NCI-H526 treated with DMSO at 0.1 percent for 48 hours (cell line): Measurements from ENCODE around the gene WBP2.
"Not testable (repeated sequence)": the region's sequence is repeated elsewhere in the genome, so short reads cannot be mapped to it uniquely, and the experiment has no call there.

Experiments
- DNase-seq: peaks from one replicate; lab custom pipeline; 2025; lab: John Stamatoyannopoulos, UW

WBP2 gene

DNA sequence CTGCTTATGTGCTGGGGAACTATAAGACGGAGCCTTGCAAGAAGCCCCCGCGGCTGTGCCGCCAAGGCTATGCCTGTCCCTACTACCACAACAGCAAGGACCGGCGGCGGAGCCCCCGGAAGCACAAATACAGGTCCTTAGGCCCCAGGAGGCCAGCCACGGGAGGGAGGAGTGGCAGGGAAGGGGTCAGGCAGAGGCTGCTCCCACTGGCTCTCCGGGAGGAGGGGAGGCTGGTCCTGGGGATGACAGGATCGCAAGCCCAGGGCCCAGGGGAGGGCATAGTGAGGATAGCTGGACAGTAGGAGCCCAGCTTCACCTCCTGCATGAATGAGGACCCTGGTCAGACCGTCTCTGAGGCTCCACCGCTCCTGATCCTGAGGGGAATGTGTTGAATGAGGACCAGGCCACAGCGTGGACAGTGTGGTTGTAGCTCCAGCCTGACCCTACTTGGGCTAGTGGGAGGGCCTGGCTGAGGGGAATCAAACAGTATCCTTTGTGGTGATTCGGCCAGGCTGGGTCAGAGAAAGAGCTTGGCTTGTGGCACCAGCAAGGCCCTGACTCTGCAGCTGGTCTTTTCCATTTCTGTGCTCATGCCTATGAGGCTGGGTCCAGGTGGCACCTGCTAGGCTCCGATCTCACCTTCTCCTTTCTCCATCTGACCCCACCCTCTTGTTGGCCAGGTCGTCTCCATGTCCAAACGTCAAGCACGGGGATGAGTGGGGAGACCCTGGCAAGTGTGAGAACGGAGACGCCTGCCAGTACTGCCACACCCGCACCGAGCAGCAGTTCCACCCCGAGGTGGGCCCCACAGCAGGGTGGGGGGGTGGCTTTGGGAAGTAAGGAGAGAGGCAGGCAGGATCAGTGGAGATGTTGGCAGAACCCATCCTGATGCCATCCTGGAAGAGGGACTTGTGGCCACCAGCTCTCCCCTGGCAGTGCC is 41.8 kb downstream of the WBP2 start:
- no peak for DNase-seq

DNA sequence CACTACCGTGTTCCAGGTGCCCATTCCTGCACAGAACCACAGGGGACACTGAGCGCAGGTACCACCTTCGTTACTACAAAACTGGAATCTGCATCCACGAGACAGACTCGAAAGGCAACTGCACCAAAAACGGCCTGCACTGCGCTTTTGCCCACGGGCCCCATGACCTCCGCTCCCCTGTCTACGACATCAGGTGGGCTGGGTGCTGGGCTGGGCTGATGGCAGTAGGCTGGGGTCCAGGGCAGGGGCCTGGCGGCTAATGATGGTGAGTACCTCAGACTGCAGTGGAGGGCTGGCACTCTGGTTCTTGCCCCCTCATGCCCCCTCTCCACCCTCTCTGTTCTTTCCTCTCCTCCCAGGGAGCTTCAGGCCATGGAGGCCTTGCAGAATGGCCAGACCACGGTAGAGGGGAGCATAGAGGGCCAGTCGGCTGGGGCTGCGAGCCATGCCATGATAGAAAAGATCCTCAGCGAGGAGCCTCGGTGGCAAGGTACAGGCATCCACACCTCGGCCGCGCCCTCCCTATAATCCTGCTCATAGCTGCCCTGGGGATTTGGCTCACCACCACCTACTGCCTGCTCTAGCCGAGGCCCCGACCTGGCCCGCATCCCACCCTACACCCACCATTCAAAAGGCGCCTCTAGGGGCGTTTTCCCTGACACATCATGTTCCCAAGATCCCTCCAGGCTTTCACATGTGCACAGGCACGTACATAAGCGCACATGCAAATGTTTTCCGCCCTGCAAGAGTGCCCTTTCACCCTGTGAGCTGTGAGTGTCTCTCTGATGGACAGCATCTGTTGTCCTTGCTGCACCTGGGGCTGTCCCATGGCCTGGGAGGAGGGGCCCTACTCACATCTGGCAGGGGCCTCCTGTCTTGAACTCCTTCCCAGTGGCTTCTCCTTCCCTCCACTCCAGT is 42.8 kb downstream of the WBP2 start:
- no peak for DNase-seq

DNA sequence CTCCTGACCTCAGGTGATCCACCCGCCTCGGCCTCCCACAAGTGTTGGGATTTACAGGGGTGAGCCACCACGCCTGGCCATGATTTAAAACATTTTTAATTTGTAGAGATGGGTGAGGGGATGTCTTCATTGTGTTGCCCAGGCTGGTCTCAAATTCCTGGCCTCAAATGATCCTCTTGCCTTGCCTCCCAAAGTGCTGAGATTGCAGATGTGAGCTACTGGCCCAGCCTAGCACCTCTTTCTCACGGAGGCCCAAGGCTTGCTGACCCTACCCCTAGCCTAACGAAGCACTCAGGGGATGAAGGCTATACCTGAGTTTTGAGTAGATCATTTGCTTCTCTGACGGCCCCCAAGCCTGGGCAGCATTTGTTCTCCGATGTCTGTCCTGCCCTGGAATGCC is 44.0 kb downstream of the WBP2 start:
- no peak for DNase-seq

DNA sequence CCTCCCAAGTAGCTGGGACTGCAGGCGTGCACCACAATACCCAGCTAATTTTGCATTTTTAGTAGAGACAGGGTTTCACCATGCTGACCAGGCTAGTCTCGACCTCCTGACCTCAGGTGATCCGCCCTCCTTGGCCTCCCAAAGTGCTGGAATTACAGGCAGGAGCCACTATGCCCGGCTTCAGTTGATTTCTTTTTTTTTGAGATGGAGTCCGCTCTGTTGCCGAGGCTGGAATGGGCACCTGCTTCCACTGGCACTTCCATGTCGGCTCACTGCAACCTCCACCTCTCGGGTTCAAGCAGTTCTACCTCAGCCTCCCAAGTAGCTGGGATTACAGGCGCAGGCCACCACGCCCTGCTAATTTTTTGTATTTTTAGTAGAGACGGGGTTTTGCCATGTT is 44.4 kb downstream of the WBP2 start:
- DNase-seq = not testable (repeated sequence)

DNA sequence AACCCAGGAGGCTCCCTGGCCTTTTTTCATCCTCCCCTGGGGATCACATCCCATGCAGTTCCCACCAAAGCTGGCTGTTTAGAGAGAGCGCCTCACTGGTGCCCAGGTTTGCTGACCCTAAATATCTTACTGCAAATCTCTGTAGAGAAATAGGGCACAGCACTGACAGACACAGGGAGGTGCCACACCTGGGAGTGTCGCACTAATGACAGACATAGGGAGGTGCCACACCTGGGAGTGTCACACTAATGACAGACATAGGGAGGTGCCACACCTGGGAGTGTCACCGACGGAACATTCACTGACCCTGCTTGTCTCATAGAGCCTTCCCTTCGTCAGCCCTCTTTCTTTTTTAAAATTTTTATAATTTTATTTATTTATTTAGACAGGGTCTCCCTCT is 44.9 kb downstream of the WBP2 start:
- no peak for DNase-seq

DNA sequence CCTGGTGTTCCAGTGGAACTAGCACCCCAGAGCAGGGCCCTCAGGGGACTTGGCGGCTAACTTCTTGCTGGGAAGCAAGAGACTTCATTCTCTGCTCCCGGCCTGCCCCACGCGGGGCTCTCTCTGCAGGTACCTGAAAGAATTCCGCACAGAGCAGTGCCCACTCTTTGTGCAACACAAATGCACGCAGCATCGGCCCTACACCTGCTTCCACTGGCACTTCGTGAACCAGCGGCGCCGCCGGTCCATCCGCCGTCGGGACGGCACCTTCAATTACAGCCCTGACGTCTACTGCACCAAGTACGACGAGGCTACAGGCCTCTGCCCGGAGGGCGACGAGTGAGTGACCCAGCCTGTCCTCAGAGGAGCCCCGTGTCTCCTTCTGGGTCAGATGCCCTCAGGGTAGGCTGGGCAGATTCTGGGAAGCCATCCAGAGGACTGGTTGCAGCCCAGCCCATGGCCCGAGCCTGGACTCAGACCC is 45.5 kb downstream of the WBP2 start:
- no peak for DNase-seq

DNA sequence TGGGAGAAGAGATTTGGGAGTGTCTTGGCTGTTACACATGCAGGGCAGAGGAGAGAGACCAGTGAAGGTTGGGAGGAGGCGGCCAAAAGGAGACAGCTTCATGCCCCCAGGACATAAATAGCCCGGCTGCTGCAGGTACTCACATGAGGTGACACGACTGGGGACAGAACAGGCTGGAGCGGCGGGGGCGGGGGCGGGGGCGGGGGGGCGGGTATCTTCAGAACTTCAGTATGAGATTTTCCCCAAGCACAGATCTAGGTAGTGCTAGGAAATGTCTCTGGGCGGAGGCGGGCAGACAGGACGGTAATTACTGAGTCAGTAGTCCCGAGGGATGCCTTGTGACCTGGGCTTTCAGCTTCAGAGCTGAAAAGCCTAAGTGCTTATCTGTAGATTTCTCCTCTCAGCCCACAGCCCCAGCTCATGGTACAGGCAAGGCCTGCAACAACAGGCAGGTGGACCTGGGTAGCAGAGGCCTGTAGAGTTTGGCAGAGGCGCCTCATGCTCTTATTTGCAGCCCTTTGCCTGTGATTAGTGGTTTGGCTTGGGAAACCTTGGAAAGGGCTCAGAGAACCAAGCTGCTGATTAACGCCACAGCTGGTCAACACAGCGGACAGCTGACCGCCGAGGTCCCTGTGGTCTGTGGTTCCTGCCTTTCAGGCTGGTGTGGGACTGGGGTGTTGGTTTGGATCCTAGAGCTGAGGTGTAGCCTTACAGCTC is 46.1 kb downstream of the WBP2 start:
- DNase-seq = no peak

DNA sequence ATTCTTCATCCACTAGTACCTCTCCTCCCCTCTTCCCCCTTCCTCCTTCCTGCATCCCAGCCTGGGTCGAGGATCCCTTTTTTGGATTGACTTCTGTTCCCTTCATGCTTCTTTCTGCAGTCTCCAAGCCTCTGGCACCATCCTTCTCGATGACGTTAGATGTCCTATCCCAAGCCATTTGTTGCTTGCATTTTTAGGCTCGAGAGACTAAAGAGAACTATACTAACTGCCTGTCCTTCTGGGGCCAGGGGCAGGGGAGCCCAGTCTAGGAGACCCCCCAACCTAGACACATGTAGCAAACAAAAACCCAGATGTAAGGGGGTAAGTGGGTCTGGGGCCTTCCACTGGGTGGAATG is 46.6 kb downstream of the WBP2 start:
- DNase-seq = no peak

DNA sequence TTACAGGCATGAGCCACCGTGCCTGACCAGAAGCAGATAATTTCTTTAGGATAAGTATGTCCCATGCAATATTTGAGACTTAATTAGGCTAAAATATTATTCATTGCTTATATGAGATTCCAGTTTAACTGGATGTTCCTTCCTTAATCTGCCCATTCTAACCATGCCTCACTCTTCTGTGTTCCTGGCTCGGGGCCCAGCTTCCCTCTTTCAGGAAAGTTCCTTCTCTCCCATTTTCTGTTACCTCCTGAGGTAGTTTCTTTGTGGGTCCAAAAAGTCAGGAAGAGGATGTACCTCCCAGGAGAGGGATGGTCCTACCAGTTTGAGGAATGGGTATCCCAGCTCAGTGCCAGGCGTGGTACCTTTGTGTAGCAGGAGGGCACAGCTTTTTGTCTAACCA is 47.3 kb downstream of the WBP2 start:
- no peak for DNase-seq

DNA sequence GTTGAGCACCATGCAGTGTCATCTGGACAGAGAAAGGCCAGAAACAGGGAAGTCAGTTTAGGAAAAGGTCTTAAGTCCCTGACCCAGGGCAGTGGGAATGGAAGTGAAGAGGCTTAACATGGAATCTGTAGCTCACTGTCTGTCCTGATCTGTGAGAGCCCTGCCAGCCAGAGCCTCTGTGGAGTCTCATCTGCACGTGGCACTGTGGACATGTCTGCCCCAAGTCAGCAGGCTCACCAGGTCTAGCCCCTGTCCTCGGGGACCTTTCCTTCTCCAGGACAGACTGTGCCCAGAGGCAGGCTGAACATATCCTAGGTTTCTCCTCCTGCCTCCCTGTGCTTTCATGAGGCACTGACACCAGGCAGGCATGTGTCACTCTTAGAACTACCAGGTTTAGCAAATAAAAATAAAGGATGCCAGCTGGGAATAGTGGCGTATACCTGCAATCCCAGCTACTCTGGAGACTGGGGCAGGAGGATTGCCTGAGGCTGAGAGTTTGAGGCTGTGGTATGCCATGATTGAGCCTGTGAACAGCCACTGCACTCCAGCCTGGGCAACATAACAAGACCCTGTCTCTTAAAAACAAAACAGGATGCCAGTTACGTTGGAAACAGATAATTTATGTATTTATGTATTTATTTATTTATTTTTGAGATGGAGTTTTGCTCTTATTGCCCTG is 48.2 kb downstream of the WBP2 start:
- DNase-seq = no peak

DNA sequence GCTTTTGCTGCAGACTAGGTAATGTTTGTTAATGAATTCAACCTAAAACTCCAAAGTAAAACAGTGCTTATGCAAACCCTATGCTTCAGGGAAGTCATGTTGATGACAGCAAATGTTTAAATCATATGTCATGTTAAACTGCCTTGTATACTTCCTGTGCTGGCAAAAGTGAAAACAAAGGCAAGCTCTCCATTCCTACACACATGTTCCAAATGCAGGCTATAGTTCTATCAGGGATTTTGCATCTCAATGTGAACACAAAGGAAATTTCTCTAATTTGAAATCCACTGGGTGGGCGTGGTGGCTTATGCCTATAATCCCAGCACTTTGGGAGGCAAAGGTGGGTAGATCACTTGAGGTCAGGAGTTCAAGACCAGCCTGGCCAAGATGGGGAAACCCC is 51.3 kb downstream of the WBP2 start:
- DNase-seq = no peak

DNA sequence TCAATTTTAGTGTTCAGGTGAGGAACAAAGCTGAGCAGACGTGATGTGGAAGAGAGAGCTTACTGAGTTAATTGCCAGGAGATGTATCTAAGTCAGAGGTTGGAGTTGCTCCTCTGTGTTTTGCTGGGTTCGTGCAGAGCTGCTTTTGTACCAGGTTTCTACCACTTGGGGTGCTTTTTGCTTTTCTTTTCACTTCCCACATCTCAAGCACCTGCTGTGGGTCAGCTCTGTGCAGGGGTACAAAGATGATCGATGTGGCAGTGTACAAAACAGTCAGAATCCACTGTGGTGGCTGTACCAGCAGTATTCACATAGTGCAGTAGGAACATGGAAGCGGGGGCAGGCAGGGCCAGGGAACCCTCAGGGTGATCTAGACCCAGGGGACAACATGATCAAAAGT is 55.7 kb downstream of the WBP2 start:
- DNase-seq = no peak

DNA sequence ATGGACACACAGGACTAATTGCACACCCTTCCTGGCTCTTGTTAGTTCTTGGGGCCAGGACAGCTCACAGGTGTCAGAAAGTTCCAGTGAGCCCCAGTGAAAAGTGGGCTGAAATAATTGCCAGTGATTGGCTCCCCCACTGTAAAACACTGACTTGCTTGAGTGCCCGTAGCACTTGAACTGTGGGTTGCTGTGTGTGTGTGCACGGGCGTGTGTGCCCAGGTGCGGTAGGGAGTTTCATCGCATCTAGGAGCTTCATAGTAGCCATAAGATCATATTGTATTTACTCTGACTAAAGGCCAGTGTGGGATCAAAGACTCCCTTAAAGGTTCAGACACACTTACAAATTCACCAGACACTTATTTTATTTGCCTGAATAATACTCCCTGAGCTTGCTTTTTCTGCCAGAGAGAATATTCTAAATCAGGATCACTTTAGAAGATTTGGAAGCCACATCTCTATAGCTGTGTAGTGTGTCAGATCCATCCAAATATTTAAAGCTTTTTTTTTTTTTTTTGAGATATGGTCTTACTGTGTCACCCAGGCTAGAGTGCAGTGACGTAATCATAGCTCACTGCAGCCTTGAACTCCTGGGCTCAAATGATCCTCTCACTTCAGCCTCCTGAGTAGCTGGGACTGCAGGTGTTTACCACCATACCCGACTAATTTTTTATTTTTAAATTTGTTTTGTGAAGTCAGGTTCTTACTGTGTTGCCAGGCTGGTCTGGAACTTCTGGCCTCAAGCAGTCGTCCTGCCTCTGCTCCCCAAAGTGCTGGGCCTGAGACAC is 59.1 kb downstream of the WBP2 start:
- no peak for DNase-seq
